ENCODE results near the gene DPYD.
"Not testable (repeated sequence)": the region's sequence is repeated elsewhere in the genome, so short reads cannot be mapped to it uniquely, and the experiment has no call there.

DPYD gene

GRCh38 chr1:97271916-97272788 lies 648.7 kb downstream of the DPYD start:
- DNase-seq (ENCODE audit: low read depth), result no peak

GRCh38 chr1:97270508-97271307 lies 650.1 kb downstream of the DPYD start:
- DNase-seq (ENCODE audit: low read depth), result no peak

GRCh38 chr1:97265630-97266029 lies 655.2 kb downstream of the DPYD start:
- DNase-seq (ENCODE audit: low read depth), result no peak

- no peak for DNase-seq (ENCODE audit: low read depth)
Measured at GRCh38 chr1:97262842-97263241, 658.0 kb downstream of the DPYD start.

GRCh38 chr1:97258597-97258996 lies 662.2 kb downstream of the DPYD start:
- no peak for DNase-seq (ENCODE audit: low read depth)

GRCh38 chr1:97254731-97255463 lies 665.9 kb downstream of the DPYD start:
- DNase-seq (ENCODE audit: low read depth), result no peak

GRCh38 chr1:97252925-97253324 lies 667.9 kb downstream of the DPYD start:
- DNase-seq (ENCODE audit: low read depth), result no peak

GRCh38 chr1:97252076-97252475 lies 668.8 kb downstream of the DPYD start:
- no peak for DNase-seq (ENCODE audit: low read depth)

- DNase-seq (ENCODE audit: low read depth), result no peak
Measured at GRCh38 chr1:97247196-97247595, 673.6 kb downstream of the DPYD start.

- no peak for DNase-seq (ENCODE audit: low read depth)
Measured at GRCh38 chr1:97245682-97246081, 675.2 kb downstream of the DPYD start.

GRCh38 chr1:97245026-97245425 lies 675.8 kb downstream of the DPYD start:
- no peak for DNase-seq (ENCODE audit: low read depth)

GRCh38 chr1:97243973-97244560 lies 676.8 kb downstream of the DPYD start:
- DNase-seq (ENCODE audit: low read depth), result no peak

GRCh38 chr1:97238816-97239215 lies 682.0 kb downstream of the DPYD start:
- DNase-seq (ENCODE audit: low read depth), result no peak

GRCh38 chr1:97231354-97231753 lies 689.5 kb downstream of the DPYD start:
- DNase-seq (ENCODE audit: low read depth), result not testable (repeated sequence)

GRCh38 chr1:97212671-97213070 lies 708.2 kb downstream of the DPYD start:
- no peak for DNase-seq (ENCODE audit: low read depth)

GRCh38 chr1:97210307-97210706 lies 710.5 kb downstream of the DPYD start:
- DNase-seq (ENCODE audit: low read depth), result no peak

- DNase-seq (ENCODE audit: low read depth), result no peak
Measured at GRCh38 chr1:97209381-97209957, 711.4 kb downstream of the DPYD start.

- DNase-seq (ENCODE audit: low read depth), result no peak
Measured at GRCh38 chr1:97207868-97208267, 713.0 kb downstream of the DPYD start.

- no peak for DNase-seq (ENCODE audit: low read depth)
Measured at GRCh38 chr1:97204468-97204867, 716.4 kb downstream of the DPYD start.

- no peak for DNase-seq (ENCODE audit: low read depth)
Measured at GRCh38 chr1:97202481-97203380, 718.1 kb downstream of the DPYD start.

- DNase-seq (ENCODE audit: low read depth), result no peak
Measured at GRCh38 chr1:97201641-97202040, 719.2 kb downstream of the DPYD start.

All from stimulated activated CD8-positive, alpha-beta memory T cell treated with anti-CD3 and anti-CD28 coated beads, Interleukin-15, amount 100 ng/mL, for 1 hour (primary cell).